GM21381 (cell line): ENCODE data around the gene TRAPPC4.

Source experiments
- ATAC-seq: cut with Tn5 transposase; IDR thresholded peaks from one replicate; pipeline ENCODE4 v1.9.1; 2021; ENCODE audit warnings: mild to moderate bottlenecking, moderate library complexity; ENCODE audit not compliant: unreplicated experiment

TRAPPC4 gene

GRCh38 chr11:119061256-119061655 is 42.7 kb downstream of the TRAPPC4 start:
- ATAC-seq, result no peak

DNA sequence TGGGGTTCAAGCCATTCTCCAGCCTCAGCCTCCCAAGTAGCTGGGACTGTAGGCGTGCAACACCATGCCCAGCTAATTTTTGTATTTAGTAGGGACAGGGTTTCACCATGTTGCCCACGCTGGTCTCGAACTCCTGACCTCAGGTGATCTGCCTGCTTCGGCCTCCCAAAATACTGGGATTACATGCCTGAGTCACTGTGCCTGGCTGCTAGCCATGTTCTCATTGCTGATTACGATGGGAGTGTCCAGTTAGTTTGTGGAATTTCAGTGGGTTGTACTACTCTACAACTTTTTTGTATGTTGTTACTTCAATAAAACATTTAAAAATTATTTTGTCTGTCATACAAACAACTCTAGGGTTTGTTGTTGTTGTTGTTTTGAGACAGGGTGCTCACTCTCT is 44.2 kb downstream of the TRAPPC4 start:
- no peak for ATAC-seq

- ATAC-seq, result no peak
These were observed 46.8 kb downstream of the TRAPPC4 start for GRCh38 chr11:119065369-119065768.

GRCh38 chr11:119067371-119068222 is 49.0 kb downstream of the TRAPPC4 start, which contains the start of gene VPS11:
VPS11 (plus strand) TSS chr11:119067818; CDS start chr11:119067824, 6 bp downstream.
- ATAC-seq, result peak; percentile 95
